KMS-11 (cell line): Measurements from ENCODE around the gene KBTBD4.
A peak's percentile ranks its signal among the peaks of the same experiment; 100 is the strongest.

ENCODE experiments used
- H2AFZ ChIP-seq: fragments of 200-600 bp; sonication (generic); 2 replicates; pipeline ENCODE4 v1.6.1; 2016; ENCODE audit warnings: antibody characterized with exemption, mixed run types, low read depth
- H3K27ac ChIP-seq: fragments of 200-600 bp; sonication (generic); 2 replicates; pipeline ENCODE4 v1.6.1; 2016; ENCODE audit warnings: mild to moderate bottlenecking, mixed run types
- H3K27me3 ChIP-seq: fragments of 200-600 bp; sonication (generic); 2 replicates; pipeline ENCODE4 v1.6.1; 2017; ENCODE audit warnings: mild to moderate bottlenecking, low read depth, mixed run types, moderate library complexity; ENCODE audit not compliant: insufficient read depth
- H3K36me3 ChIP-seq: fragments of 200-600 bp; sonication (generic); 2 replicates; pipeline ENCODE4 v1.6.1; 2017; ENCODE audit warnings: mild to moderate bottlenecking, mixed run types; ENCODE audit not compliant: insufficient read depth
- H3K4me1 ChIP-seq: fragments of 200-600 bp; sonication (generic); 2 replicates; pipeline ENCODE4 v1.6.1; 2016; ENCODE audit warnings: mild to moderate bottlenecking, low read depth, mixed run types; ENCODE audit not compliant: poor library complexity, severe bottlenecking
- H3K4me2 ChIP-seq: fragments of 200-600 bp; sonication (generic); 2 replicates; pipeline ENCODE4 v1.7.0; 2016; ENCODE audit warnings: mild to moderate bottlenecking, mixed run types
- H3K4me3 ChIP-seq: fragments of 200-600 bp; sonication (generic); IDR thresholded peaks from 2 replicates; pipeline ENCODE4 v1.6.1; 2017; ENCODE audit warnings: low read depth, low read length, mixed read lengths; ENCODE audit not compliant: insufficient read depth
- H3K79me2 ChIP-seq: fragments of 200-600 bp; sonication (generic); 2 replicates; pipeline ENCODE4 v1.6.1; 2016; ENCODE audit warnings: low read depth, mixed run types; ENCODE audit not compliant: insufficient read depth
- H3K9ac ChIP-seq: fragments of 200-600 bp; sonication (generic); 2 replicates; pipeline ENCODE4 v1.6.1; 2016; ENCODE audit warnings: mild to moderate bottlenecking, mixed run types
- H4K20me1 ChIP-seq: fragments of 200-600 bp; sonication (generic); 2 replicates; pipeline ENCODE4 v1.6.1; 2016; ENCODE audit warnings: mild to moderate bottlenecking, mixed run types; ENCODE audit not compliant: insufficient read depth
- TF ChIP-seq, protein P1 (sequence below): fragments of 200-600 bp; sonication (generic); conservative IDR thresholded peaks from 2 replicates; pipeline ENCODE4 v1.6.1; 2017; ENCODE audit warnings: low read depth, mild to moderate bottlenecking, antibody characterized with exemption, low read length, moderate library complexity, mixed read lengths

The KBTBD4 gene

DNA sequence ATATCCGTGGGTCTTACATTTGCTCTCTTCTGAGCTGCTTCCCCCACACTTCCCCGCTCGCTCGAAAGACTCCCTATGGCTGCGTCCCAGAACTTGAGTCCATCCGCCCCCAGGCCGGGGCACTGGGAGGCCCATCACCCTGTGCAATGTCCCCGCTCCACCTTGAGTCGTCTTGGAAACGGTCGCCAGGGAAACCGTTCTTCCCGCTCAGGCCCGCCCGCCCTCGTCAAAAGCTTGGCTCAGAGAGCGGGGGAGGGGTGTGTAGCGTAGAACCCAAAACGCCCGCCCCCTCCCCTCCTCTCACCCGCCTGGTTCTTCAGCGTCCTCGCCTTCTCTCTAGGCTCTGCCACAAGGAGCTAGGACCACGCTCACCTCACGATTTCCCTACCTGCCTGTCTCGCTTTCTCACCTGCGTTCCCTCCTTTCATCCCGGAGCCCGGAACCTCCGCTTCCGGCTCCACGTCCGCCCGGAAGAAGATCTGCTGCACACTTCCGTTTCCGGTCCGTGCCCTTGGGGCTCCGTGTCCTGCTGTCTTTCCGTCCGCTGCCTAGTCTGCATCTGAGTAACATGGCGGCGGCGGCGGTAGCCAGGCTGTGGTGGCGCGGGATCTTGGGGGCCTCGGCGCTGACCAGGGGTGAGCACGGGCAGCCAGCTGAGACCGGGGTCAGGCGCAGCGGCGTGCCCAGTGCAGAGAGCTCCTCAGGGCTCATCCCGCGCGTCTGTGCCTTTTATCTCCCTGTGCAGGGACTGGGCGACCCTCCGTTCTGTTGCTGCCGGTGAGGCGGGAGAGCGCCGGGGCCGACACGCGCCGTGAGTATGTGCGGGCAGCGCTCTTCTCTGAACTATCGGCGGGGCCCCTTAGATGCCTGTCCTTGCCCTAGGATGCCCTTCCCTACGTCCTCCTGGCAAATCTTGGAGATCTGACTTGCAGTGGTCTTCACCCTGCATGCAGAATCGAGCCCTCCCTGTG, at the start of gene KBTBD4, which contains the start of gene NDUFS3:
Gene KBTBD4 (minus strand): TSS at position 447 of the 971 bp plus-strand sequence. CDS start 19 bp downstream, at position 428.
Gene NDUFS3 (plus strand): TSS at position 551 of the 971 bp plus-strand sequence. CDS start 18 bp downstream, at position 569.
- Histone ChIP-seq H3K4me1 (peaks cover 19% of the 10 kb centered on the region), H3K79me2 (peaks cover 42% of the 10 kb centered on the region), H2AFZ (peak within 1 kb of the TSS; percentile 51), H3K36me3 (no peaks in the 10 kb centered on the region; the same call in 1 of the 2 replicates), H3K4me3 (peak within 1 kb of the TSS; percentile 61), H3K4me2 (peak within 1 kb of the TSS; percentile 97), H3K27me3 (no peaks in the 10 kb centered on the region), H4K20me1 (no peaks in the 10 kb centered on the region), H3K27ac (peak within 1 kb of the TSS; percentile 32), H3K9ac (peak within 1 kb of the TSS; percentile 87)
- TF ChIP-seq, protein P1, sequence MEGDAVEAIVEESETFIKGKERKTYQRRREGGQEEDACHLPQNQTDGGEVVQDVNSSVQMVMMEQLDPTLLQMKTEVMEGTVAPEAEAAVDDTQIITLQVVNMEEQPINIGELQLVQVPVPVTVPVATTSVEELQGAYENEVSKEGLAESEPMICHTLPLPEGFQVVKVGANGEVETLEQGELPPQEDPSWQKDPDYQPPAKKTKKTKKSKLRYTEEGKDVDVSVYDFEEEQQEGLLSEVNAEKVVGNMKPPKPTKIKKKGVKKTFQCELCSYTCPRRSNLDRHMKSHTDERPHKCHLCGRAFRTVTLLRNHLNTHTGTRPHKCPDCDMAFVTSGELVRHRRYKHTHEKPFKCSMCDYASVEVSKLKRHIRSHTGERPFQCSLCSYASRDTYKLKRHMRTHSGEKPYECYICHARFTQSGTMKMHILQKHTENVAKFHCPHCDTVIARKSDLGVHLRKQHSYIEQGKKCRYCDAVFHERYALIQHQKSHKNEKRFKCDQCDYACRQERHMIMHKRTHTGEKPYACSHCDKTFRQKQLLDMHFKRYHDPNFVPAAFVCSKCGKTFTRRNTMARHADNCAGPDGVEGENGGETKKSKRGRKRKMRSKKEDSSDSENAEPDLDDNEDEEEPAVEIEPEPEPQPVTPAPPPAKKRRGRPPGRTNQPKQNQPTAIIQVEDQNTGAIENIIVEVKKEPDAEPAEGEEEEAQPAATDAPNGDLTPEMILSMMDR, result no peak

DNA sequence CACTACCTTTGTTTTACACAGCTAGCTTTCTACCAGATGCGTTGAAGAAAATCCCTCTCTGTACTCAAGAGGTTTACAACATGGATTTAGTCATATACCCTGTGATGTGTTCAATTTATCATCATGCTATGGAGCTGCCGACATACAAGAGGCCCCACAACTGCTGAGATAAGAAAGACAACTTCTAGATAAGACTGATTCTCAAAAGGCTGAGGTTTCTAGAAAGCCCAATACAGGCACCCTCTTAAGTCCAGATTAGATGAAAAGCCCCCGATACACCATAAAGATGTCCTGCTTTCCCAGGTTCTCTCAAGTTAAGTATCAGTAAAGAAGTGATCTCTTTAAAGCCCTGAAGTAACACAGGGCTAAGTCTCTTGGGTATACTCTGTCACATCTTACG, 49.3 kb upstream of the KBTBD4 start:
- peaks cover 16% of the 10 kb centered on the region; the same call in 1 of the 2 replicates for H3K36me3 ChIP-seq
- H3K4me1 ChIP-seq, result no peaks in the 10 kb centered on the region
- H3K4me2 ChIP-seq, result no peak overlapping the region
- no peaks in the 10 kb centered on the region for H4K20me1 ChIP-seq
- no peak overlapping the region for H3K9ac ChIP-seq
- no peaks in the 10 kb centered on the region for H3K27me3 ChIP-seq
- no peak overlapping the region for H2AFZ ChIP-seq
- H3K4me3 ChIP-seq, result no peak overlapping the region
- TF ChIP-seq, protein P1, result no peak
- no peak overlapping the region for H3K27ac ChIP-seq
- H3K79me2 ChIP-seq, result no peaks in the 10 kb centered on the region

DNA sequence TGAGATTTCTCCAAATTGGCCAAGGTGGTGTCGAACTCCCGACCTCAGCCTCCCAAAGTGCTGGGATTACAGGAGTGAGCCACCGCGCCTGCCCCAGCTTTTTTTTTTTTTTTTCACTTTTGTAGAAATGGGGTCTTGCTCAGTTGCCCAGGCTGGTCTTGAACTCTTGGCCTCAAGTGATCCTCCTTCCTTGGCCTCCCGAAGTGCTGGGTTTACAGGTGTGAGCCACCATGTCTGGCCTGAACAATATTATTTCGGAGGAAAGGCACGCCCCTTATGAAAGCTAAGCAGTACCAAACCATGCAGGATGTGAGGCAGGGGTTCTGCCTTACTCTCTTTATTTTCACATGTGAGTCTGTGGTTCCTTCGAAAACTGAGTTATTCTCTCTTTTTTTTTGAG, 47.5 kb upstream of the KBTBD4 start:
- Histone ChIP-seq H2AFZ (no peak overlapping the region), H4K20me1 (no peaks in the 10 kb centered on the region), H3K79me2 (no peaks in the 10 kb centered on the region), H3K4me3 (no peak overlapping the region), H3K4me2 (no peak overlapping the region), H3K36me3 (peaks cover 16% of the 10 kb centered on the region; the same call in 1 of the 2 replicates), H3K4me1 (no peaks in the 10 kb centered on the region), H3K27me3 (no peaks in the 10 kb centered on the region), H3K27ac (no peak overlapping the region), H3K9ac (no peak overlapping the region)
- TF ChIP-seq, protein P1, result no peak

DNA sequence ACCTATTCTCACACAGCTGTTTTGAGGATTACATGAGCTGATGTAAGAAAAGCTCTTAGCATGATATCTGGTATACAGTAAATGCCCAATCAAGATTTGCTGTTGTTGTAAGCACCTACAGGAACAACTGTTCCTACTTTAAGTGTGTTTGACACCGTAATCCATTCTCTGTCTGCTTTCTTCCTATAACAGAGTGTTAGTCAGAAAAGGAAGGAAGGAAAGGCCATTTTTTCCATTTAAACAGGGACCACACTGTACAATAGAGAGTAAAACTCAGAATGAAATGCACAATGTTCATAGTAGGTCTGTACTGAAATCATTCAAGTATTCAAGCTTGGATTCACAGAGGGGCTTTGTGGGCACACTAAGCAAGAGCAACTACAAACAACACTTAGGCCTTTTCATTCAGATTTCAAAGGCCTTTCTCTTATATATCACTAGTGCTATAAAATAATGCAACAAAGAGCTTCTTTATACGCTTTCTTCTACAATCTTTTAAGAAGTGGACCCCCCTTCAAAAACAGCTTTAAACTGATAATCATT, 42.1 kb upstream of the KBTBD4 start:
- no peak overlapping the region for H3K4me2 ChIP-seq
- TF ChIP-seq, protein P1, result no peak
- no peaks in the 10 kb centered on the region for H3K27me3 ChIP-seq
- H3K4me3 ChIP-seq, result no peak overlapping the region
- peaks cover 36% of the 10 kb centered on the region for H3K4me1 ChIP-seq
- H3K9ac ChIP-seq, result no peak overlapping the region
- no peak overlapping the region for H3K27ac ChIP-seq
- peaks cover 9% of the 10 kb centered on the region; the same call in 1 of the 2 replicates for H3K36me3 ChIP-seq
- no peak overlapping the region for H2AFZ ChIP-seq
- no peaks in the 10 kb centered on the region for H3K79me2 ChIP-seq
- H4K20me1 ChIP-seq, result no peaks in the 10 kb centered on the region
